ENCODE results near the gene PDE8A. TPM values are rescaled to one million over a fixed set of nuclear protein-coding genes. Genes with fewer than 3 reads are reported as not detected.
A peak's percentile ranks its signal among the peaks of the same experiment; 100 is the strongest.

PDE8A gene
- total RNA-seq, 1 donor from 2014 or later, result 22.9 TPM

GRCh38 chr15:85006655-85007054, 25.0 kb downstream of the PDE8A start:
- H3K27ac ChIP-seq, result no peak overlapping the region
- peaks cover 5 to 40% of the 10 kb centered on the region in 2 donors for H3K4me1 ChIP-seq
- H3K9me3 ChIP-seq, result no peaks in the 10 kb centered on the region
- DNase-seq (ENCODE audit: low spot score in 2 of 2), result no peak
- H3K4me3 ChIP-seq, result no peak overlapping the region
- H3K36me3 ChIP-seq, result no peaks in the 10 kb centered on the region
- intact Hi-C loops (cut with DNase I), result no loop called here
- TF ChIP-seq CTCF (IDR thresholded peaks at IDR 0.05), result no peak
- H3K27me3 ChIP-seq, result no peaks in the 10 kb centered on the region

- no peak for DNase-seq (ENCODE audit: low spot score in 2 of 2)
- no peaks in the 10 kb centered on the region for H3K9me3 ChIP-seq
- intact Hi-C loops (cut with DNase I), result no loop called here
- peaks cover 5 to 40% of the 10 kb centered on the region in 2 donors for H3K4me1 ChIP-seq
- no peak for TF ChIP-seq CTCF (IDR thresholded peaks at IDR 0.05)
- H3K36me3 ChIP-seq, result no peaks in the 10 kb centered on the region
- no peak overlapping the region for H3K27ac ChIP-seq
- H3K4me3 ChIP-seq, result no peak overlapping the region
- H3K27me3 ChIP-seq, result no peaks in the 10 kb centered on the region
These were observed 25.5 kb downstream of the PDE8A start for GRCh38 chr15:85007137-85007536.

DNA sequence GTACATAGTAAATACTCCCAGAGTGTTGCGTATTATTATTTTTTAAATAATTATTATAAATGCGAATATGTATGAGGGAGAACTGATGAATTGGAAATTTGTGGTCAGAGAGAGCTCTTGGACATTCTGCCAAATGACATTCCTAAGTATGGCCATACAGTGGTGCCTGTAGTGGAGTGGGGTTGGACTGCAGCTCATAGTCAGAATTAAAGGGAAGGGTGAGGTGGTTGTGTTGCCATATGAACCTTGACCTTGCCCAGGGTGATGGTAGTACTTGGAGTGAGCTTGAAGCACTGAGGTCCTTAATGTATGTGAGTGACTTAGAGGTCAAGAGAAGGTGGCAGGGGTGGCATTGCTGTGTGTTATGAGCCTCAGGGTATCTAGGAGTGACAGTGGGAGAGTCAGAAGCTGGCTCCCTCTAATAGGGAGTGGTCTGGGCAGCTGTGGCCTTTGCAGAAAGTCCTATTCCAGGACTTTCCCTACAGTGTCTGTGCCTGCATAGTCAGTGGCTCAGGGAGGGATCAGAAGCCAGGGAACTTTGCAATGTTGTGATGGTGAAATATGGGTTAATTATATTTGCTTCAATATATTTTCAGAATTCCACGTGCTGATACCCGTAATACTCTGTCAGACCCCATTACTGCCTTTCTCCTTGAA, 26.2 kb downstream of the PDE8A start:
- Histone ChIP-seq H3K27me3 (no peaks in the 10 kb centered on the region), H3K36me3 (no peaks in the 10 kb centered on the region), H3K4me3 (no peak overlapping the region), H3K9me3 (no peaks in the 10 kb centered on the region), H3K27ac (peak overlapping the region in 1 of 2 donors; percentile 46), H3K4me1 (peaks cover 5 to 40% of the 10 kb centered on the region in 2 donors)
- intact Hi-C loops (cut with DNase I), result no loop called here
- no peak for DNase-seq (ENCODE audit: low spot score in 2 of 2)
- TF ChIP-seq CTCF (IDR thresholded peaks at IDR 0.05), result no peak

DNA sequence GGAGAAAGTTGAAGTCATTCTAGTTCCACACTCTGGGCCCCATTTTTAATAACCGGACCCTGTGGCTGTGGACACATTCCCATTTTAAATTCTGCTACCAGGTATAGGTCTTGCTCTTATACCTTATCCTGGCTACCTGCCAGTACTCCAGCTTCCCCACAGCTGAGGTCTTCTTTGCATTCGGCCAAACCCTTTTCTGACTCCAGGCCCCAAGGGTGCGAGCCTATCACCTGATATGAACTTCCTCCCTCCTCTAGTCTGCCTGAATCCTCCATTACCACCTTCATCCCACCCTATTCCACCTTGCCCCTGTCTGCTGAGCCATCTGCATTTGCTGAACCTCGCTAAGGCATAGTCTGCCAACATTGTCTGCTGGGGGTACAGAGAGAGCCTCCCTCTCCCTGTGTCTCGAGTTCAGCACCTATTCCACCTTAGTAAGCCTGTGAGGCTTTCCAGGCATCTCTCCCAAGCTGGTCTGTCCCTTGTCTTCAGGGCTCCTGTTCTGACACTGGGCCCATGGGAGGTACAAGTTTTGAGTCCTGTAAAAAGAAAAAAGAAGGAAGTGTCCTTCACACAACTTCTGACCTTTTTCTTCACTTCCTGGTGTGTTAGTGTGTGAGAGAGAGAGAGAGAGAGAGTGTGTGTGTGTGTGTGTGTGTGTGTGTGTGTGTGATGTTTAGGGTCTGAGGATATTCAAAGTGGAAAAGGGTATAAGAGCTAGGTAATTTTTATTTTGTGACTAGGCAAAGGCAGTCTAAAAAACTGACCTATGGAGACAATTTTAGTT, 27.0 kb downstream of the PDE8A start:
- Histone ChIP-seq H3K4me3 (no peak overlapping the region), H3K27ac (peak overlapping the region; percentile 46 to 89), H3K9me3 (no peaks in the 10 kb centered on the region), H3K4me1 (peaks cover 5 to 40% of the 10 kb centered on the region in 2 donors), H3K36me3 (no peaks in the 10 kb centered on the region), H3K27me3 (no peaks in the 10 kb centered on the region)
- intact Hi-C loops (cut with DNase I), result no loop called here
- TF ChIP-seq CTCF (IDR thresholded peaks at IDR 0.05), result no peak
- no peak for DNase-seq (ENCODE audit: low spot score in 2 of 2)

GRCh38 chr15:85009435-85009834, 27.8 kb downstream of the PDE8A start:
- no peak for DNase-seq (ENCODE audit: low spot score in 2 of 2)
- TF ChIP-seq CTCF (IDR thresholded peaks at IDR 0.05), result no peak
- intact Hi-C loops (cut with DNase I), result no loop called here
- H3K4me1 ChIP-seq, result peaks cover 5 to 38% of the 10 kb centered on the region in 2 donors
- H3K36me3 ChIP-seq, result no peaks in the 10 kb centered on the region
- H3K4me3 ChIP-seq, result no peak overlapping the region
- no peaks in the 10 kb centered on the region for H3K9me3 ChIP-seq
- no peaks in the 10 kb centered on the region for H3K27me3 ChIP-seq
- H3K27ac ChIP-seq, result peak overlapping the region; percentile 79 to 89

Data from ascending aorta (tissue), 2 donors.